RWPE2 (cell line): Measurements from ENCODE around the gene CDC37L1.

Experiments
- ATAC-seq: fragments of 200-7000 bp; cut with Tn5 transposase; 3 replicates; pipeline ENCODE4 v1.9.1; 2021; ENCODE audit warnings: low read depth
- DNase-seq: peaks from one replicate; pipeline ENCODE4 v3.0.0-alpha.2; 2020; ENCODE audit warnings: low spot score
- H3K27ac ChIP-seq: fragments of 450-650 bp; 2 replicates; pipeline ENCODE4 v1.5.1; 2017; ENCODE audit warnings: mild to moderate bottlenecking; ENCODE audit not compliant: poor library complexity, severe bottlenecking
- H3K27me3 ChIP-seq: fragments of 250-450 bp; sonication (Bioruptor Pico); 2 replicates; pipeline ENCODE4 v1.5.1; 2021; ENCODE audit warnings: mild to moderate bottlenecking, moderate library complexity; ENCODE audit not compliant: insufficient read depth, poor library complexity, severe bottlenecking
- H3K36me3 ChIP-seq: fragments of 250-450 bp; sonication (Bioruptor Pico); 2 replicates; pipeline ENCODE4 v1.5.1; 2020; ENCODE audit warnings: low read depth, mild to moderate bottlenecking, moderate library complexity
- H3K4me1 ChIP-seq: fragments of 250-450 bp; sonication (Bioruptor Pico); 2 replicates; pipeline ENCODE4 v1.5.1; 2021; ENCODE audit warnings: mild to moderate bottlenecking, moderate library complexity; ENCODE audit not compliant: insufficient read depth, poor library complexity, severe bottlenecking
- H3K4me3 ChIP-seq: fragments of 250-450 bp; sonication (Bioruptor Pico); 2 replicates; pipeline ENCODE4 v1.5.1; 2021; ENCODE audit warnings: mild to moderate bottlenecking, moderate library complexity; ENCODE audit not compliant: severe bottlenecking
- H3K9me3 ChIP-seq: fragments of 250-450 bp; sonication (Bioruptor Pico); 2 replicates; pipeline ENCODE4 v1.5.1; 2021; ENCODE audit warnings: mild to moderate bottlenecking, moderate library complexity; ENCODE audit not compliant: severe bottlenecking
- TF ChIP-seq, protein P1 (sequence below): fragments of 450-650 bp; IDR thresholded peaks from one replicate; pipeline ENCODE4 v1.5.1; 2017; ENCODE audit warnings: mild to moderate bottlenecking, moderate library complexity; ENCODE audit not compliant: poor library complexity, severe bottlenecking

Gene CDC37L1

DNA sequence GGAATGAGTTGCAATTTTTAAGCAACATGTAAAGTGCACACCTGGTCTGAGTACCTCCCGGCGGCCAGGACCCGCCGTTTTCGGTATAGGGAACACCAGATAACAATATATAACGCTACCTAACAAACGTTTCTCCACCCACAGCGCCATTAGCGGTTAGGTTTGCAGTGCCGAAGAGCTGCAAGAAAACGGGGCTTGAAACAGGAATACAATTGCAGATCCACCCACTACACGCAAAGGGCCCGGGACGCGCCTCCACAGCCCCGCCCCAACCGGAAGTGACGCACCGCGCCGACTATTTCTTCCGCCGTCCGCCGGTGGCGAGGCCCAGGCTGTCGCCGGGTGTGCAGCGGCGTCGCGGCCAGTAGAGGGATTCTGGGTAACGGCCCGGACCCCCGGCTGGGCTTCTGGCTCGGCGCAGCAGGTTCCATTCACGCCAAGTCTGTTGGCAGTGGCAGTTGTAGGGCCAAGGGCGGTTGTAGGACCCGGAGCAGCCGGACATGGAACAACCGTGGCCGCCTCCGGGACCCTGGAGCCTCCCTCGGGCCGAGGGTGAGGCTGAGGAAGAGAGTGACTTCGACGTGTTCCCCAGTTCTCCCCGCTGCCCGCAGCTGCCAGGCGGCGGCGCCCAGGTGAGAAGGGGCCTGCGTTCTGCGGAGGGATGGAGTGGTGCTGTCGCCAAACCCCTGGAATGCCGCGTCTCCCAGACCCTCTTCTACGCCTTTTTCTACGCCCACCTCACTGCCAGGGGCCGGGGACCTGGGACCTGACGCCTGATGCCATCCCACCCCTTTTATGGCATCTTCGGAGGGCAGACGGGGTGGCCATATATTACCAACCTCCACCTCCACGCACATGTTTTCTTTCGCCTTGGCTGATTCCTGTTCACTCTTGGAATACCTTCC, at the start of gene CDC37L1:
Gene CDC37L1, plus strand, starts transcription at position 302 of the 905 bp plus-strand sequence. Its CDS starts 199 bp downstream, at position 501.
- no peaks in the 10 kb centered on the region for H3K9me3 ChIP-seq
- DNase-seq (peak; percentile 94), ATAC-seq (peak; percentile 88)
- TF ChIP-seq, protein P1, sequence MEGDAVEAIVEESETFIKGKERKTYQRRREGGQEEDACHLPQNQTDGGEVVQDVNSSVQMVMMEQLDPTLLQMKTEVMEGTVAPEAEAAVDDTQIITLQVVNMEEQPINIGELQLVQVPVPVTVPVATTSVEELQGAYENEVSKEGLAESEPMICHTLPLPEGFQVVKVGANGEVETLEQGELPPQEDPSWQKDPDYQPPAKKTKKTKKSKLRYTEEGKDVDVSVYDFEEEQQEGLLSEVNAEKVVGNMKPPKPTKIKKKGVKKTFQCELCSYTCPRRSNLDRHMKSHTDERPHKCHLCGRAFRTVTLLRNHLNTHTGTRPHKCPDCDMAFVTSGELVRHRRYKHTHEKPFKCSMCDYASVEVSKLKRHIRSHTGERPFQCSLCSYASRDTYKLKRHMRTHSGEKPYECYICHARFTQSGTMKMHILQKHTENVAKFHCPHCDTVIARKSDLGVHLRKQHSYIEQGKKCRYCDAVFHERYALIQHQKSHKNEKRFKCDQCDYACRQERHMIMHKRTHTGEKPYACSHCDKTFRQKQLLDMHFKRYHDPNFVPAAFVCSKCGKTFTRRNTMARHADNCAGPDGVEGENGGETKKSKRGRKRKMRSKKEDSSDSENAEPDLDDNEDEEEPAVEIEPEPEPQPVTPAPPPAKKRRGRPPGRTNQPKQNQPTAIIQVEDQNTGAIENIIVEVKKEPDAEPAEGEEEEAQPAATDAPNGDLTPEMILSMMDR = peak; percentile 46
- H3K27ac ChIP-seq = peak within 1 kb of the TSS; percentile 71
- H3K27me3 ChIP-seq = no peaks in the 10 kb centered on the region
- H3K4me3 ChIP-seq = peak within 1 kb of the TSS; percentile 68
- peaks cover 5% of the 10 kb centered on the region; the same call in 1 of the 2 replicates for H3K36me3 ChIP-seq
- H3K4me1 ChIP-seq = peaks cover 21% of the 10 kb centered on the region

DNA sequence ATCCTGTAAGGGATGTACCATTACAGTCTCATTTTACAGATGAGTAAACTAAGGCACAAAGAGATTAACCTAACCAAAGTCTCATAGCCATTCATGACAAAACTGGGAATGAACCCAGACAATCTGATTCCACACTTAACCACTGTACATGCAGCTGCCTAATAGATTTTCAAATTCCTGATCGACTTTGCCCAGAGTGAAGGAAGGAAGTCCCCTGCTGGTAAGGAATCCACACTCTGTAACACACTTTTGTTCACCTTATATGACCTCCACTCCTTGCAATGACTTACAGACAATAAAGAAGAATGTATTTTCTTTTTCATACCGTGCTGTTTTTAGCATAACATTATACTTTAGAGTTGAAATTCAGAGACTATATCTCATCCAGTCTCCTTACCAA, 48.5 kb upstream of the CDC37L1 start:
- Histone ChIP-seq H3K36me3 (no peaks in the 10 kb centered on the region), H3K4me1 (no peaks in the 10 kb centered on the region), H3K4me3 (no peak overlapping the region), H3K27me3 (no peaks in the 10 kb centered on the region), H3K9me3 (no peaks in the 10 kb centered on the region), H3K27ac (no peak overlapping the region)
- DNase-seq (no peak), ATAC-seq (no peak; the same call in 2 of the 3 replicates)
- TF ChIP-seq, protein P1 = peak; percentile 5

DNA sequence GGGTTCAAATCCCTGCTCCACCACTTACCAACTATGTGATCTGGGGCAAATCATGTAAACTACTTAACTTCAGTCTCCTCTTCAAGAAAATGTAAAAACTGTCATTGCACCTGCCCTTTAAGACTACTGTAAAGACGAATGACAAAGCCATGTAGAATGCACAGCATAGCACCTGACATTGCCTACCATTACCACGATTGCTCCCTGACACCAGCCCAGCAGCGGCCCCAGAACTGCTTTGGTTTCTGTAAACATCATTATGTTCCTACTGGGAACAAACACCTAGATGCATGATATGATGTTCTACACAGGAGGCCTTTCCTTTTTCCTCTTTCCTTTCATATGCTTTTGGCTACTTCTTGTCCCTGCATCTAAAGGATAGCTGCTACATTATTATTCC, 40.4 kb upstream of the CDC37L1 start:
- H3K9me3 ChIP-seq = no peaks in the 10 kb centered on the region
- no peaks in the 10 kb centered on the region for H3K4me1 ChIP-seq
- no peak overlapping the region for H3K4me3 ChIP-seq
- no peaks in the 10 kb centered on the region for H3K36me3 ChIP-seq
- no peaks in the 10 kb centered on the region for H3K27me3 ChIP-seq
- no peak for DNase-seq
- H3K27ac ChIP-seq = no peak overlapping the region
- TF ChIP-seq, protein P1 = no peak
- ATAC-seq = no peak

DNA sequence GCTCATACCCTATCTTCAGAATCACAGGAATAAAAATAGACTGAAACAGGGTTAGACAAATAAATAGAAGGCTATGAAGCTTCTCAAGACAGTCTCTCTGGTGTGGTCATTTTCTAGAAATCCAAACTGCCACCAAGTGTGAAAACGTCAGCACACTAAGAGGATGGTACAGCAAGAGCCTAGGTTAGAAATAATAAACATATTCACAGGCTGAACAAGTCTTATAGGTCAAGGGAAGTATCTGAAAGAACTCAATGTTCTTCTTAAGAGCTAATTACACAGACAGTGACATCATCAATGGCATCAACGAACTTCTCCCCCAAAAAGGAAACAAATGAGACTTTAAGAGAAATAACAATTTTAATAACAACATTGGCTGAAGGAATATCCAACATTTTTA, 39.9 kb upstream of the CDC37L1 start:
- H3K36me3 ChIP-seq = no peaks in the 10 kb centered on the region
- no peaks in the 10 kb centered on the region for H3K9me3 ChIP-seq
- TF ChIP-seq, protein P1 = no peak
- H3K27me3 ChIP-seq = no peaks in the 10 kb centered on the region
- no peaks in the 10 kb centered on the region for H3K4me1 ChIP-seq
- H3K27ac ChIP-seq = no peak overlapping the region
- H3K4me3 ChIP-seq = no peak overlapping the region
- ATAC-seq (no peak), DNase-seq (no peak)

DNA sequence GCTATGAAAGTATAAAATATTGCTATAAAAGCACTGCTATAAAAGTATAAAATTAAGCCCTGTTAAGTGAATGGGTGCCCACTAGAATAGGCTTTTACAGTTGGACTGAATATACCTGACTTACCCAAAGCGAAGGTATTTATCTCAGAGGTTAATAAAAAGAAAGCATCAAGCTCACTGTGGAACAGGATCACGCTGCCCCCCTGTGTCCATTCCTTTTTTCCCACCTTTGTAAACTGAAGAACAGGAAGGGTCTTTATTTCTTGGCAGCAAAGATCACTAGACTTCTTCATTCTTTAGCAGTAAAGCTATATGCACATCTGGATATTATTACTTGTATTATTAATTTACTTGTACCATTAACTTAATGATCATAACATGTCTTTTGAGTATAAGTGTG, 39.3 kb upstream of the CDC37L1 start:
- H3K27ac ChIP-seq = no peak overlapping the region
- no peaks in the 10 kb centered on the region for H3K9me3 ChIP-seq
- no peak overlapping the region for H3K4me3 ChIP-seq
- TF ChIP-seq, protein P1 = peak; percentile 66
- ATAC-seq (0 out of 3 replicates have a peak, but pooled peaks have one; percentile 27), DNase-seq (no peak)
- no peaks in the 10 kb centered on the region for H3K27me3 ChIP-seq
- no peaks in the 10 kb centered on the region for H3K36me3 ChIP-seq
- no peaks in the 10 kb centered on the region for H3K4me1 ChIP-seq
